ENCODE measurements around the gene MUSK. TPM values are rescaled to one million over a fixed set of nuclear protein-coding genes. Genes with fewer than 3 reads are reported as not detected.

The MUSK gene
- total and polyA plus RNA-seq, 2 donors (not counting 3 experiments of a cell fraction or from before 2014, with no cell fraction given), result 0.08 TPM; not detected in 1

- Histone ChIP-seq H3K36me3 (ENCODE audit: control insufficient read depth in 2 of 2, extremely low read depth in 1 of 2, insufficient read depth in 2 of 2, low read length in 2 of 2) (no peaks in the 10 kb centered on the region), H3K4me1 (ENCODE audit: control insufficient read depth, extremely low read depth, insufficient read depth, low read length) (peaks cover 8% of the 10 kb centered on the region), H3K4me3 (replicated peaks in 1 of 3; ENCODE audit: insufficient read depth in 1 of 3, low read depth in 1 of 3, low read length in 3 of 3) (no peak overlapping the region), H3K79me2 (ENCODE audit: control insufficient read depth, insufficient read depth, low read length) (no peaks in the 10 kb centered on the region), H3K27ac (ENCODE audit: insufficient read depth, low read depth, low read length) (no peak overlapping the region), H3K9me1 (replicated peaks; ENCODE audit: control insufficient read depth, extremely low read depth, insufficient read depth, low read length) (no peaks in the 10 kb centered on the region), H4K20me1 (replicated peaks; ENCODE audit: control insufficient read depth, extremely low read depth, insufficient read depth, low read length) (no peaks in the 10 kb centered on the region), H3K9me3 (replicated peaks; ENCODE audit: control insufficient read depth, insufficient read depth, low read length) (no peaks in the 10 kb centered on the region), H3K27me3 (ENCODE audit: control insufficient read depth in 2 of 2, insufficient read depth in 2 of 2, low read length in 2 of 2) (no peaks in the 10 kb centered on the region), H3K9ac (replicated peaks; ENCODE audit: extremely low read depth, insufficient read depth, low read length) (no peak overlapping the region), H2AFZ (ENCODE audit: low read depth, low read length) (no peak overlapping the region), H3K4me2 (ENCODE audit: insufficient read depth, low read length) (no peak overlapping the region)
- BruUV-seq (replicated peaks), result no TSS peak
- no peak for DNase-seq (ENCODE audit: low read depth, low spot score)
- ChIA-PET POLR2A (no interaction called here), CTCF (no interaction called here)
- FAIRE-seq, result no peak
- dilution Hi-C loops (cut with MboI; ENCODE audit: extremely low pct_ligation_motif_present, low sequenced_read_pairs), result no loop called here
- no peak for TF ChIP-seq FOS (IDR thresholded peaks at IDR 0.05; ENCODE audit: borderline replicate concordance, insufficient read depth, low read length)
- no peak for TF ChIP-seq MAX (IDR thresholded peaks at IDR 0.05; ENCODE audit: insufficient read depth, insufficient read length)
- no peak for TF ChIP-seq POLR2AphosphoS5 (IDR thresholded peaks at IDR 0.05; ENCODE audit: insufficient read depth, low read depth, low read length)
- TF ChIP-seq GATA2 (IDR thresholded peaks at IDR 0.05; ENCODE audit: insufficient read depth, insufficient read length, low read depth, low read length), result no peak
- no peak for TF ChIP-seq JUN (IDR thresholded peaks at IDR 0.05; ENCODE audit: borderline replicate concordance, insufficient read depth, insufficient read length, low read depth)
- TF ChIP-seq POLR2A (IDR thresholded peaks at IDR 0.05; ENCODE audit: low read depth, low read length), result no peak
- TF ChIP-seq CTCF (IDR thresholded peaks at IDR 0.05; ENCODE audit: extremely low read depth in 1 of 2, insufficient read depth in 1 of 2, low read depth in 1 of 2, low read length in 2 of 2), result no peak
- no peak for TF ChIP-seq MYC (IDR thresholded peaks at IDR 0.05; ENCODE audit: low read depth, low read length)
- no peak for TF ChIP-seq EZH2 (IDR thresholded peaks at IDR 0.05; ENCODE audit: borderline replicate concordance, low read depth, low read length, severe bottlenecking)
- intact Hi-C loops (cut with micrococcal nuclease), result no loop called here
Measured at GRCh38 chr9:110764006-110764405, 95.4 kb downstream of the MUSK start.

All from endothelial cell of umbilical vein (primary cell).